ENCODE results near the gene PLK5.

- TF ChIP-seq CTCF (IDR thresholded peaks at IDR 0.05; ENCODE audit: insufficient read depth, low read length), result no peak
- no peak for TF ChIP-seq POLR2AphosphoS5 (IDR thresholded peaks at IDR 0.05; ENCODE audit: low read depth)
- no peak for TF ChIP-seq GABPA (IDR thresholded peaks at IDR 0.05; ENCODE audit: low read depth)
Measured at GRCh38 chr19:1582201-1582600, 58.3 kb downstream of the PLK5 start.

Measured in HL-60 (cell line).